HepG2 (cell line): Measurements from ENCODE around the gene WDR91. TPM values are rescaled to one million over a fixed set of nuclear protein-coding genes. Genes with fewer than 3 reads are reported as not detected.

Experiments used
- AGO2 ChIP-seq: fragments of 200-400 bp; formaldehyde crosslinking; optimal IDR thresholded peaks from 2 replicates; pipeline ENCODE3; 2017; ENCODE audit warnings: mild to moderate bottlenecking, low read depth, low read length, moderate library complexity
- ELF3 ChIP-seq: IDR thresholded peaks from 2 replicates; pipeline ENCODE4 v1.6.1; 2016; ENCODE audit warnings: missing genetic modification reagents, missing compliant biosample characterization
- HDAC6 ChIP-seq: fragments of 200-600 bp; sonication (generic); IDR thresholded peaks from 2 replicates; pipeline ENCODE4 v1.7.0; 2017; ENCODE audit warnings: mild to moderate bottlenecking, antibody characterized with exemption, low read length, low read depth
- NFYC ChIP-seq: IDR thresholded peaks from 2 replicates; pipeline ENCODE4 v1.6.1; 2016; ENCODE audit warnings: missing genetic modification reagents, missing compliant biosample characterization
- RARA ChIP-seq: IDR thresholded peaks from 2 replicates; pipeline ENCODE4 v1.6.1; 2016; ENCODE audit warnings: missing genetic modification reagents, missing compliant biosample characterization
- TAF1 ChIP-seq: sonication (generic); formaldehyde crosslinking; IDR thresholded peaks from 2 replicates; pipeline ENCODE4 v1.4.0; 2020; ENCODE audit warnings: missing genetic modification reagents
- TCF7 ChIP-seq: sonication (generic); IDR thresholded peaks from 2 replicates; pipeline ENCODE4 v1.6.1; 2016; ENCODE audit warnings: antibody characterized with exemption, low read depth
- ZBTB20 ChIP-seq: sonication (generic); formaldehyde crosslinking; IDR thresholded peaks from 2 replicates; pipeline ENCODE4 v1.8.1; 2023; ENCODE audit warnings: missing genetic modification reagents, low read depth, mild to moderate bottlenecking, borderline replicate concordance
- ZNF121 ChIP-seq: sonication (generic); formaldehyde crosslinking; IDR thresholded peaks from 2 replicates; pipeline ENCODE4 v1.5.0; 2020; ENCODE audit warnings: mild to moderate bottlenecking, missing genetic modification reagents
- ZNF124 ChIP-seq: sonication (generic); formaldehyde crosslinking; IDR thresholded peaks from 2 replicates; pipeline ENCODE4 v1.4.0; 2020; ENCODE audit warnings: missing genetic modification reagents
- ZNF138 ChIP-seq: sonication (generic); formaldehyde crosslinking; IDR thresholded peaks from 2 replicates; pipeline ENCODE4 v1.5.0; 2020; ENCODE audit warnings: mild to moderate bottlenecking, low read depth, missing genetic modification reagents
- ZNF253 ChIP-seq: sonication (generic); formaldehyde crosslinking; IDR thresholded peaks from 2 replicates; pipeline ENCODE4 v1.8.0; 2022; ENCODE audit warnings: mild to moderate bottlenecking, missing genetic modification reagents, borderline replicate concordance
- ZNF33A ChIP-seq: sonication (generic); formaldehyde crosslinking; IDR thresholded peaks from 2 replicates; pipeline ENCODE4 v1.5.1; 2020; ENCODE audit warnings: missing genetic modification reagents, mild to moderate bottlenecking, moderate library complexity, borderline replicate concordance
- ZNF772 ChIP-seq: sonication (generic); formaldehyde crosslinking; IDR thresholded peaks from 2 replicates; pipeline ENCODE4 v1.5.0; 2020; ENCODE audit warnings: mild to moderate bottlenecking, missing genetic modification reagents
- ZNF781 ChIP-seq: sonication (generic); formaldehyde crosslinking; IDR thresholded peaks from 2 replicates; pipeline ENCODE4 v1.5.1; 2020; ENCODE audit warnings: borderline replicate concordance, mild to moderate bottlenecking, missing genetic modification reagents; ENCODE audit errors: not compliant biosample characterization
- polyA plus RNA-seq, 8 experiments: library from polyadenylated mRNA; depleted of rRNA in 3 of 8; stranded (reverse) in 7 of 8; unstranded in 1 of 8; fragments of >200 nt; fragmentation: Illumina TruSeq in 4 of 8; extraction: Trizol in 4 of 8; gene quantifications; 2 replicates each; pipeline versions ENCODE4 v1.2.1 to v1.2.3, GENCODE V29; 2011 to 2016; ENCODE audit warnings: low read depth in 4 of 8, missing spikeins in 1 of 8, mixed read lengths in 1 of 8; ENCODE audit not compliant: insufficient read depth in 1 of 8
- total RNA-seq, 5 experiments: library from RNA; depleted of rRNA; stranded (reverse); fragments of >200 nt; fragmentation: Illumina TruSeq; extraction: Trizol; gene quantifications; 2 replicates each; pipeline ENCODE4 v1.2.3, GENCODE V29; 2016; ENCODE audit warnings: low read depth in 1 of 5
- TF ChIP-seq, protein P1 (sequence below): sonication (generic); formaldehyde crosslinking; IDR thresholded peaks from 2 replicates; pipeline ENCODE4 v1.9.0; 2021; ENCODE audit warnings: missing genetic modification reagents, borderline replicate concordance
- TF ChIP-seq, protein P2 (sequence below): IDR thresholded peaks from 2 replicates; pipeline ENCODE4 v1.6.1; 2016; ENCODE audit warnings: mild to moderate bottlenecking
- TF ChIP-seq, protein P3 (sequence below): sonication (generic); formaldehyde crosslinking; IDR thresholded peaks from 2 replicates; pipeline ENCODE4 v1.4.0; 2020; ENCODE audit warnings: mild to moderate bottlenecking, missing genetic modification reagents
- TF ChIP-seq, protein P4 (sequence below): sonication (generic); formaldehyde crosslinking; IDR thresholded peaks from 2 replicates; pipeline ENCODE4 v1.4.0; 2020; ENCODE audit warnings: missing genetic modification reagents

The WDR91 gene
- total and polyA plus RNA-seq, 2 of the 13 experiments (the other 11 are each of a cell fraction or from before 2014, with no cell fraction given): 11.6 to 12.1 TPM

DNA sequence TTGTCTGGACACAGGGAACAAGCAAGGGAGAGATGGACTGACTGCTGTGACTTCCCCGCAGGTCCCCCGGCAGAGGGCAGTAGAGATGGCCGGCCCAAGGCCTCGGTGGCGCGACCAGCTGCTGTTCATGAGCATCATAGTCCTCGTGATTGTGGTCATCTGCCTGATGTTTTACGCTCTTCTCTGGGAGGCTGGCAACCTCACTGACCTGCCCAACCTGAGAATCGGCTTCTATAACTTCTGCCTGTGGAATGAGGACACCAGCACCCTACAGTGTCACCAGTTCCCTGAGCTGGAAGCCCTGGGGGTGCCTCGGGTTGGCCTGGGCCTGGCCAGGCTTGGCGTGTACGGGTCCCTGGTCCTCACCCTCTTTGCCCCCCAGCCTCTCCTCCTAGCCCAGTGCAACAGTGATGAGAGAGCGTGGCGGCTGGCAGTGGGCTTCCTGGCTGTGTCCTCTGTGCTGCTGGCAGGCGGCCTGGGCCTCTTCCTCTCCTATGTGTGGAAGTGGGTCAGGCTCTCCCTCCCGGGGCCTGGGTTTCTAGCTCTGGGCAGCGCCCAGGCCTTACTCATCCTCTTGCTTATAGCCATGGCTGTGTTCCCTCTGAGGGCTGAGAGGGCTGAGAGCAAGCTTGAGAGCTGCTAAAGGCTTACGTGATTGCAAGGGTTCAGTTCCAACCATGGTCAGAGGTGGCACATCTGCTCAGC lies 46.8 kb downstream of the WDR91 start (continued):
- TF ChIP-seq, protein P1, sequence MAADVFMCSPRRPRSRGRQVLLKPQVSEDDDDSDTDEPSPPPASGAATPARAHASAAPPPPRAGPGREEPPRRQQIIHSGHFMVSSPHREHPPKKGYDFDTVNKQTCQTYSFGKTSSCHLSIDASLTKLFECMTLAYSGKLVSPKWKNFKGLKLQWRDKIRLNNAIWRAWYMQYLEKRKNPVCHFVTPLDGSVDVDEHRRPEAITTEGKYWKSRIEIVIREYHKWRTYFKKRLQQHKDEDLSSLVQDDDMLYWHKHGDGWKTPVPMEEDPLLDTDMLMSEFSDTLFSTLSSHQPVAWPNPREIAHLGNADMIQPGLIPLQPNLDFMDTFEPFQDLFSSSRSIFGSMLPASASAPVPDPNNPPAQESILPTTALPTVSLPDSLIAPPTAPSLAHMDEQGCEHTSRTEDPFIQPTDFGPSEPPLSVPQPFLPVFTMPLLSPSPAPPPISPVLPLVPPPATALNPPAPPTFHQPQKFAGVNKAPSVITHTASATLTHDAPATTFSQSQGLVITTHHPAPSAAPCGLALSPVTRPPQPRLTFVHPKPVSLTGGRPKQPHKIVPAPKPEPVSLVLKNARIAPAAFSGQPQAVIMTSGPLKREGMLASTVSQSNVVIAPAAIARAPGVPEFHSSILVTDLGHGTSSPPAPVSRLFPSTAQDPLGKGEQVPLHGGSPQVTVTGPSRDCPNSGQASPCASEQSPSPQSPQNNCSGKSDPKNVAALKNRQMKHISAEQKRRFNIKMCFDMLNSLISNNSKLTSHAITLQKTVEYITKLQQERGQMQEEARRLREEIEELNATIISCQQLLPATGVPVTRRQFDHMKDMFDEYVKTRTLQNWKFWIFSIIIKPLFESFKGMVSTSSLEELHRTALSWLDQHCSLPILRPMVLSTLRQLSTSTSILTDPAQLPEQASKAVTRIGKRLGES (CRISPR knock-in tag): no peak
- TF ChIP-seq RARA (CRISPR knock-in tag) (no peak), ELF3 (no peak), ZNF121 (CRISPR knock-in tag) (no peak), ZNF772 (CRISPR knock-in tag) (no peak), ZNF124 (no peak), ZNF138 (no peak), TAF1 (CRISPR knock-in tag) (peak; percentile 31; the same call in 1 of the 2 replicates), HDAC6 (no peak), AGO2 (peak; percentile 97), ZNF781 (CRISPR knock-in tag) (no peak), TCF7 (no peak), ZBTB20 (CRISPR knock-in tag) (no peak), NFYC (CRISPR knock-in tag) (no peak), ZNF33A (CRISPR knock-in tag) (no peak), ZNF253 (CRISPR knock-in tag) (no peak)
- TF ChIP-seq, protein P2, sequence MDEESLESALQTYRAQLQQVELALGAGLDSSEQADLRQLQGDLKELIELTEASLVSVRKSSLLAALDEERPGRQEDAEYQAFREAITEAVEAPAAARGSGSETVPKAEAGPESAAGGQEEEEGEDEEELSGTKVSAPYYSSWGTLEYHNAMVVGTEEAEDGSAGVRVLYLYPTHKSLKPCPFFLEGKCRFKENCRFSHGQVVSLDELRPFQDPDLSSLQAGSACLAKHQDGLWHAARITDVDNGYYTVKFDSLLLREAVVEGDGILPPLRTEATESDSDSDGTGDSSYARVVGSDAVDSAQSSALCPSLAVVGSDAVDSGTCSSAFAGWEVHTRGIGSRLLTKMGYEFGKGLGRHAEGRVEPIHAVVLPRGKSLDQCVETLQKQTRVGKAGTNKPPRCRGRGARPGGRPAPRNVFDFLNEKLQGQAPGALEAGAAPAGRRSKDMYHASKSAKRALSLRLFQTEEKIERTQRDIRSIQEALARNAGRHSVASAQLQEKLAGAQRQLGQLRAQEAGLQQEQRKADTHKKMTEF (CRISPR knock-in tag): no peak
- TF ChIP-seq, protein P3, sequence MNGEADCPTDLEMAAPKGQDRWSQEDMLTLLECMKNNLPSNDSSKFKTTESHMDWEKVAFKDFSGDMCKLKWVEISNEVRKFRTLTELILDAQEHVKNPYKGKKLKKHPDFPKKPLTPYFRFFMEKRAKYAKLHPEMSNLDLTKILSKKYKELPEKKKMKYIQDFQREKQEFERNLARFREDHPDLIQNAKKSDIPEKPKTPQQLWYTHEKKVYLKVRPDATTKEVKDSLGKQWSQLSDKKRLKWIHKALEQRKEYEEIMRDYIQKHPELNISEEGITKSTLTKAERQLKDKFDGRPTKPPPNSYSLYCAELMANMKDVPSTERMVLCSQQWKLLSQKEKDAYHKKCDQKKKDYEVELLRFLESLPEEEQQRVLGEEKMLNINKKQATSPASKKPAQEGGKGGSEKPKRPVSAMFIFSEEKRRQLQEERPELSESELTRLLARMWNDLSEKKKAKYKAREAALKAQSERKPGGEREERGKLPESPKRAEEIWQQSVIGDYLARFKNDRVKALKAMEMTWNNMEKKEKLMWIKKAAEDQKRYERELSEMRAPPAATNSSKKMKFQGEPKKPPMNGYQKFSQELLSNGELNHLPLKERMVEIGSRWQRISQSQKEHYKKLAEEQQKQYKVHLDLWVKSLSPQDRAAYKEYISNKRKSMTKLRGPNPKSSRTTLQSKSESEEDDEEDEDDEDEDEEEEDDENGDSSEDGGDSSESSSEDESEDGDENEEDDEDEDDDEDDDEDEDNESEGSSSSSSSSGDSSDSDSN: peak; percentile 28; the same call in 1 of the 2 replicates
- TF ChIP-seq, protein P4, sequence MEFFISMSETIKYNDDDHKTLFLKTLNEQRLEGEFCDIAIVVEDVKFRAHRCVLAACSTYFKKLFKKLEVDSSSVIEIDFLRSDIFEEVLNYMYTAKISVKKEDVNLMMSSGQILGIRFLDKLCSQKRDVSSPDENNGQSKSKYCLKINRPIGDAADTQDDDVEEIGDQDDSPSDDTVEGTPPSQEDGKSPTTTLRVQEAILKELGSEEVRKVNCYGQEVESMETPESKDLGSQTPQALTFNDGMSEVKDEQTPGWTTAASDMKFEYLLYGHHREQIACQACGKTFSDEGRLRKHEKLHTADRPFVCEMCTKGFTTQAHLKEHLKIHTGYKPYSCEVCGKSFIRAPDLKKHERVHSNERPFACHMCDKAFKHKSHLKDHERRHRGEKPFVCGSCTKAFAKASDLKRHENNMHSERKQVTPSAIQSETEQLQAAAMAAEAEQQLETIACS (CRISPR knock-in tag): no peak
